NCI-H2171 treated with DMSO at 0.1 percent for 48 hours (cell line): ENCODE results near the gene AKAP6.
A peak's percentile ranks its signal among the peaks of the same experiment; 100 is the strongest.
"Not testable (repeated sequence)": the region's sequence is repeated elsewhere in the genome, so short reads cannot be mapped to it uniquely, and the experiment has no call there.

Source experiments
- DNase-seq: peaks from one replicate; lab custom pipeline; 2025; lab: John Stamatoyannopoulos, UW

Gene AKAP6

GRCh38 chr14:32763673-32764072 is 434.6 kb downstream of the AKAP6 start:
- DNase-seq: no peak

GRCh38 chr14:32764131-32764530 is 435.0 kb downstream of the AKAP6 start:
- DNase-seq: no peak

GRCh38 chr14:32770422-32770821 is 441.3 kb downstream of the AKAP6 start:
- no peak for DNase-seq

GRCh38 chr14:32774214-32774613 is 445.1 kb downstream of the AKAP6 start:
- no peak for DNase-seq

GRCh38 chr14:32779840-32780239 is 450.7 kb downstream of the AKAP6 start:
- DNase-seq: no peak

- DNase-seq: no peak
Observed at GRCh38 chr14:32784405-32784804, 455.3 kb downstream of the AKAP6 start.

- no peak for DNase-seq
Observed at GRCh38 chr14:32785585-32785984, 456.5 kb downstream of the AKAP6 start.

GRCh38 chr14:32786886-32787285 is 457.8 kb downstream of the AKAP6 start:
- DNase-seq: no peak

GRCh38 chr14:32793033-32793432 is 463.9 kb downstream of the AKAP6 start:
- DNase-seq: not testable (repeated sequence)

- no peak for DNase-seq
Observed at GRCh38 chr14:32800320-32800719, 471.2 kb downstream of the AKAP6 start.

- DNase-seq: no peak
Observed at GRCh38 chr14:32802295-32802694, 473.2 kb downstream of the AKAP6 start.

GRCh38 chr14:32805979-32806378 is 476.9 kb downstream of the AKAP6 start:
- DNase-seq: no peak

- no peak for DNase-seq
Observed at GRCh38 chr14:32808644-32809043, 479.5 kb downstream of the AKAP6 start.

- no peak for DNase-seq
Observed at GRCh38 chr14:32809255-32809654, 480.2 kb downstream of the AKAP6 start.

GRCh38 chr14:32813401-32813800 is 484.3 kb downstream of the AKAP6 start:
- DNase-seq: no peak

- no peak for DNase-seq
Observed at GRCh38 chr14:32814721-32815120, 485.6 kb downstream of the AKAP6 start.

- no peak for DNase-seq
Observed at GRCh38 chr14:32816588-32816987, 487.5 kb downstream of the AKAP6 start.

- DNase-seq: no peak
Observed at GRCh38 chr14:32817780-32818179, 488.7 kb downstream of the AKAP6 start.

- peak; percentile 21 for DNase-seq
Observed at GRCh38 chr14:32818581-32818980, 489.5 kb downstream of the AKAP6 start.

GRCh38 chr14:32820181-32820580 is 491.1 kb downstream of the AKAP6 start:
- no peak for DNase-seq

GRCh38 chr14:32820682-32821081 is 491.6 kb downstream of the AKAP6 start:
- DNase-seq: no peak

- no peak for DNase-seq
Observed at GRCh38 chr14:32821964-32822653, 493.0 kb downstream of the AKAP6 start.

- DNase-seq: no peak
Observed at GRCh38 chr14:32823706-32824105, 494.6 kb downstream of the AKAP6 start.

- DNase-seq: no peak
Observed at GRCh38 chr14:32824195-32824594, 495.1 kb downstream of the AKAP6 start.
